GM19239 (cell line): ENCODE data around the gene FBL.

Experiments used
- DNase-seq: peaks from one replicate; pipeline ENCODE4 v3.0.0; 2011; ENCODE audit warnings: low spot score; ENCODE audit not compliant: insufficient read length
- FAIRE-seq: peaks from 2 replicates; lab custom pipeline; 2011; peaks lifted over from hg19 to GRCh38; lab: Jason Lieb, UNC

FBL gene

GRCh38 chr19:39805104-39805503 lies 41.1 kb downstream of the FBL start:
- DNase-seq (no peak), FAIRE-seq (no peak)

DNA sequence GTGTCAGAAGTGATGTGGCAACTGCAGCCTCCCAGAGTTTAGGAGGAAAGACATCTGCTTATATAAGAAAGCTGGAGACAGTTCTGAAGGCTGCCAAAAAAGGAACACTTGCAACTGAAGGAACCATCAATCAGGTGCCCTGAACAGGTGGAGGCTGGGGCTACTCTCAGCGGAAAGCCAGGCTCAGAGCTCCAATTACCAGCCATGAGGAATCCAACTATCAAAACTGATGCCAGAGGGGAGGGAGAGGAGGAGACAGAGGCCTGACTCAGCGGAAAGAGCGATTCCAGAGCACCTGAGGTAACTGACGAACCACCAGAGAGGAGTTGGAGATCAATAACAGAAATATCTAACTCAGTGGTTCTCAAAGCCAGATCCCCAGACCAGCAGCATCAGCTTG lies 43.2 kb downstream of the FBL start:
- DNase-seq: no peak

DNA sequence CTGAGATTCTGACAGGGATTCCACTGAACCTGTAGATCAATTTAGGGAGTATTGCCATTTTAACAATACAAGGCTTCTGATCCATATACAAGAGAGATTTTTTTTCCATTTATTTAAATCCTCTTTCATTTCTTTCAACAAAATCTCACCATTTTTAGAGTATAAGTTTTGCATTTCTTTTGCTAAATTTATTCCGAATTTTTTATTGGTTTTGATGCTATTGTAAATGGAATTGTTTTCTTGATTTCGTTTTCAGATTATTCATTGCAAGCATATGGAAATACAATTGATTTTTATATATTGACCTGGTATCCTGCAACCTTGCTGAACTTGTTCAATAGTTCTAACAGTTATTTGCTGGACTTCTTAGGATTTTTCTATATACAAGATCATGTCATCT lies 49.1 kb downstream of the FBL start:
- no peak for FAIRE-seq
- no peak for DNase-seq

More for the DNA sequence above, 43.2 kb downstream of the FBL start:
- no peak for FAIRE-seq

- no peak for FAIRE-seq
- DNase-seq: no peak
These were observed 50.1 kb downstream of the FBL start for GRCh38 chr19:39796000-39796498.

DNA sequence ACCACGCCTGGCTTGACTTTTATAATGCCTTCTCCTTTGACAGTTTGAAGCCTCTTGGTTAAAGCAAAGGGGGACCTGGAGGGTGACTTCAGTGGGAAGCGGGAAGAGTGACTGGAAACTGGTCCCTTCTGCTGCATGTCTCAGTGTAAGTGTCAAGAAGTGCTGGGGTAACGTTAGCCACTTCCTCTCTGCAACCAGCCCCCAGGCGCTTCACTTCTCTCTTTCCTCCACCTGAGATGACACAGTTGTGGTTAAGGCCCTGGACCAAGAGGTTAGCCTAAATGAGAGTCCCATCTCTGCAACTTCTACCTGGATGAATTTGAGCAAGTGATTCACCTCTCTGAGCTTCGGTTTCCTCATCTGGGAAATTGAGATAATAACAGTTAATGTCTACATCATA lies 51.2 kb downstream of the FBL start:
- FAIRE-seq: peak; percentile 76

GRCh38 chr19:39792999-39793546 lies 53.1 kb downstream of the FBL start:
- DNase-seq (peak; percentile 58), FAIRE-seq (peak; percentile 86)

More for the DNA sequence above, 51.2 kb downstream of the FBL start:
- DNase-seq: peak; percentile 22

- DNase-seq (no peak), FAIRE-seq (no peak)
These were observed 57.9 kb downstream of the FBL start for GRCh38 chr19:39788244-39788643.
